ENCODE data around the gene CHRDL2.
"Not testable (repeated sequence)": the region's sequence is repeated elsewhere in the genome, so short reads cannot be mapped to it uniquely, and the experiment has no call there.

GRCh38 chr11:74750598-74750997, 19.4 kb upstream of the CHRDL2 start:
- TF ChIP-seq CTCF (IDR thresholded peaks at IDR 0.05); POLR2A (IDR thresholded peaks at IDR 0.05); POLR2AphosphoS5 (IDR thresholded peaks at IDR 0.05); EP300 (IDR thresholded peaks at IDR 0.05; ENCODE audit: low read depth): not testable (repeated sequence)
